HuH-7.5 (cell line): Measurements from ENCODE around the gene DLGAP1.

Source experiments
- DNase-seq: peaks from one replicate; pipeline ENCODE4 v3.0.0; 2011; ENCODE audit warnings: low spot score

DLGAP1 gene

GRCh38 chr18:3468066-3468705, 986.9 kb downstream of the DLGAP1 start:
- no peak for DNase-seq

- DNase-seq = no peak
These were observed 988.2 kb downstream of the DLGAP1 start for GRCh38 chr18:3466872-3467271.

- DNase-seq = no peak
These were observed 989.1 kb downstream of the DLGAP1 start for GRCh38 chr18:3466045-3466444.

- no peak for DNase-seq
These were observed 992.1 kb downstream of the DLGAP1 start for GRCh38 chr18:3463051-3463450.

- DNase-seq = no peak
These were observed 993.4 kb downstream of the DLGAP1 start for GRCh38 chr18:3461704-3462103.

GRCh38 chr18:3460823-3461398, 994.2 kb downstream of the DLGAP1 start:
- no peak for DNase-seq

GRCh38 chr18:3458952-3459853, 995.9 kb downstream of the DLGAP1 start:
- no peak for DNase-seq

- DNase-seq = no peak
These were observed 996.7 kb downstream of the DLGAP1 start for GRCh38 chr18:3458378-3458777.

GRCh38 chr18:3457261-3457724, 997.8 kb downstream of the DLGAP1 start:
- DNase-seq = no peak

GRCh38 chr18:3456686-3457069, 998.4 kb downstream of the DLGAP1 start:
- DNase-seq = peak; percentile 67

- DNase-seq = no peak
These were observed 999.0 kb downstream of the DLGAP1 start for GRCh38 chr18:3455907-3456685.

GRCh38 chr18:3455090-3455635, 999.9 kb downstream of the DLGAP1 start:
- DNase-seq = no peak

- peak; percentile 65 for DNase-seq
These were observed 1000.6 kb downstream of the DLGAP1 start for GRCh38 chr18:3454365-3455089.

- DNase-seq = no peak
These were observed 1001.4 kb downstream of the DLGAP1 start for GRCh38 chr18:3453540-3454364.

- DNase-seq = no peak
These were observed 1002.2 kb downstream of the DLGAP1 start for GRCh38 chr18:3452750-3453539.

- no peak for DNase-seq
These were observed 1002.9 kb downstream of the DLGAP1 start for GRCh38 chr18:3451989-3452749.

GRCh38 chr18:3451183-3451988, 1003.7 kb downstream of the DLGAP1 start:
- DNase-seq = peak; percentile 90

GRCh38 chr18:3450799-3451182, 1004.3 kb downstream of the DLGAP1 start:
- DNase-seq = no peak
